Lower leg skin (tissue), 3 donors: ENCODE data around the gene HS3ST3A1.

ENCODE experiments used
- POLR2A ChIP-seq, 2 donors: fragments of 450-650 bp; IDR thresholded peaks; one replicate each; pipeline ENCODE4 v1.6.1; 2016 to 2017; ENCODE audit warnings: antibody characterized with exemption in 2 of 2, mild to moderate bottlenecking in 1 of 2, moderate library complexity in 1 of 2
- TF ChIP-seq, protein P1 (sequence below), 3 donors: fragments of 450-650 bp; IDR thresholded peaks; one replicate each; pipeline ENCODE4 v1.5.1; 2016; ENCODE audit warnings: antibody characterized with exemption in 3 of 3, mild to moderate bottlenecking in 3 of 3, moderate library complexity in 2 of 3

DNA sequence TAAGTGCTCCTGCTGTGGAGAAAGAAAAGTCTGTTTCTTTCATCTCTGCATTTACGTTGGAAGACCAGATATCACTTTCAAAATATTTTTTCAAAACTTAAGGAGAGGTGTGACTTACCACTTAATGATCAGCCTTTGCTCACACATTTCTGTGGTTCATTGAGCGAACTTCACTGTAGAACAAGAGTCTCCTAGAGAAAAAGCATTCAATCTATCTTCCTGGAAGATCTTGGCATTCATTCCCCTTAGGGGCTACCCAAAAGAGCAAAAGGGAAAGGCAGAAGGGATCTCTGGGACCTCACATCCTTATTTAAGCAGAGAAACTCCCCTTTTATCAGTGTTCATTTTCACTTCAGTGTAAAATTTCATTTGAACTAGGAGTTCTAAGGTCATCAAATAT lies 61.2 kb downstream of the HS3ST3A1 start:
- TF ChIP-seq POLR2A (IDR thresholded peaks at IDR 0.05), result no peak
- TF ChIP-seq, protein P1, sequence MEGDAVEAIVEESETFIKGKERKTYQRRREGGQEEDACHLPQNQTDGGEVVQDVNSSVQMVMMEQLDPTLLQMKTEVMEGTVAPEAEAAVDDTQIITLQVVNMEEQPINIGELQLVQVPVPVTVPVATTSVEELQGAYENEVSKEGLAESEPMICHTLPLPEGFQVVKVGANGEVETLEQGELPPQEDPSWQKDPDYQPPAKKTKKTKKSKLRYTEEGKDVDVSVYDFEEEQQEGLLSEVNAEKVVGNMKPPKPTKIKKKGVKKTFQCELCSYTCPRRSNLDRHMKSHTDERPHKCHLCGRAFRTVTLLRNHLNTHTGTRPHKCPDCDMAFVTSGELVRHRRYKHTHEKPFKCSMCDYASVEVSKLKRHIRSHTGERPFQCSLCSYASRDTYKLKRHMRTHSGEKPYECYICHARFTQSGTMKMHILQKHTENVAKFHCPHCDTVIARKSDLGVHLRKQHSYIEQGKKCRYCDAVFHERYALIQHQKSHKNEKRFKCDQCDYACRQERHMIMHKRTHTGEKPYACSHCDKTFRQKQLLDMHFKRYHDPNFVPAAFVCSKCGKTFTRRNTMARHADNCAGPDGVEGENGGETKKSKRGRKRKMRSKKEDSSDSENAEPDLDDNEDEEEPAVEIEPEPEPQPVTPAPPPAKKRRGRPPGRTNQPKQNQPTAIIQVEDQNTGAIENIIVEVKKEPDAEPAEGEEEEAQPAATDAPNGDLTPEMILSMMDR (IDR thresholded peaks at IDR 0.05), result no peak
